Psoas muscle (tissue), 8 donors: ENCODE results near the gene ATRNL1. TPM values are rescaled to one million over a fixed set of nuclear protein-coding genes. Genes with fewer than 3 reads are reported as not detected.

Experiments
- ATAC-seq, 4 donors: fragments of 200-7000 bp; cut with Tn5 transposase; one replicate each; pipeline ENCODE4 v1.9.1; 2020; ENCODE audit warnings: moderate library complexity in 3 of 4, mild to moderate bottlenecking in 2 of 4
- DNase-seq, 2 donors: peaks; one replicate each; pipeline ENCODE4 v3.0.0-alpha.2; 2020
- H3K27ac ChIP-seq: fragments of 200-600 bp; one replicate; pipeline ENCODE4 v1.8.0; 2022
- H3K27me3 ChIP-seq, 3 donors: fragments of 200-600 bp in 1 of 3; one replicate each; pipeline versions ENCODE4 v1.6.1 to v1.8.0; 2013 to 2022; ENCODE audit warnings: low read length in 2 of 3, mild to moderate bottlenecking in 2 of 3, moderate library complexity in 1 of 3; ENCODE audit not compliant: insufficient read depth in 3 of 3
- H3K36me3 ChIP-seq, 2 donors: fragments of 200-600 bp in 1 of 2; one replicate each; pipeline versions ENCODE4 v1.6.1 to v1.8.0; 2013 to 2022; ENCODE audit warnings: low read depth in 1 of 2, mild to moderate bottlenecking in 1 of 2, moderate library complexity in 1 of 2; ENCODE audit not compliant: insufficient read depth in 1 of 2
- H3K4me1 ChIP-seq: fragments of 200-600 bp; one replicate; pipeline ENCODE4 v1.8.0; 2022
- H3K4me3 ChIP-seq: fragments of 200-600 bp; one replicate; pipeline ENCODE4 v1.8.0; 2022; ENCODE audit warnings: mild to moderate bottlenecking
- H3K9me3 ChIP-seq: fragments of 200-600 bp; one replicate; pipeline ENCODE4 v1.8.0; 2022
- CTCF ChIP-seq: fragments of 200-600 bp; IDR thresholded peaks from one replicate; pipeline ENCODE4 v1.8.0; 2022; ENCODE audit warnings: antibody characterized with exemption
- WGBS, 3 donors: extraction: QIAGEN DNeasy Blood & Tissue Kit; methylation state at CpG; one replicate each; pipeline versions ENCODE4 v1.1.6 to v1.1.7; 2013; 5-methylcytosine and 5-hydroxymethylcytosine counted together
- intact Hi-C, 2 donors: fragments of 100-400 bp; cut with DNase I; formaldehyde crosslinking; loops; one replicate each; pipeline versions ENCODE4 v1.11.0 to v1.14.2; 2022
- polyA plus RNA-seq, 3 donors: library from polyadenylated mRNA; stranded (reverse); fragments of 200-250 nt; gene quantifications; one replicate each; pipeline ENCODE4 v1.2.3, GENCODE V29; 2013
- total RNA-seq, 4 donors: library from RNA; stranded (reverse); fragmentation: NEBNext Ultra II Directional in 2 of 4; extraction: Animal tissue kit (Norgen Biotek cat#: 25700) in 2 of 4; gene quantifications; one replicate each; pipeline versions ENCODE4 v1.2.1 to v1.2.4, GENCODE V29; 2021 to 2023
- donor health status: healthy with polysubstance abuse.
- donor health status: DM: no; HTN: no; CAD: no; lungs with moderate emphysema.
- donor health status: Bipolar disorder and iron deficiency.
- donor health status: healthy.
- donor health status: DM: yes; HTN: yes; CAD: no.
- donor health status: DM: no; HTN: no; CAD: no.
- donor health status: DM: no; HTN: no; CAD: no.
- donor health status: DM: yes; HTN: yes; CAD: no.

Gene ATRNL1
- total and polyA plus RNA-seq, 7 donors, result 0.01 to 7.1 (median 2.2) TPM

- TF ChIP-seq CTCF, result no peak
- intact Hi-C loops, result no loop called here
- WGBS, 3 donors, result 69 to 74% (median 73%) methylated on average over 3 of the region's 3 CpGs
Measured at GRCh38 chr10:115659616-115660015, 566.5 kb downstream of the ATRNL1 start.

GRCh38 chr10:115660391-115660790 is 567.2 kb downstream of the ATRNL1 start:
- Histone ChIP-seq H3K9me3 (no peaks in the 10 kb centered on the region), H3K4me3 (no peak overlapping the region), H3K27me3 (no peaks in the 10 kb centered on the region), H3K36me3 (no peaks in the 10 kb centered on the region), H3K27ac (no peak overlapping the region), H3K4me1 (no peaks in the 10 kb centered on the region)
- no peak for ATAC-seq
- intact Hi-C loops, result no loop called here
- 84 to 97% (median 97%) methylated on average over 1 of the region's 1 CpG for WGBS, 3 donors
- DNase-seq, result no peak
- TF ChIP-seq CTCF, result no peak

More at GRCh38 chr10:115659616-115660015, 566.5 kb downstream of the ATRNL1 start:
- Histone ChIP-seq H3K36me3 (no peaks in the 10 kb centered on the region), H3K4me3 (no peak overlapping the region), H3K27me3 (no peaks in the 10 kb centered on the region), H3K27ac (no peak overlapping the region), H3K9me3 (no peaks in the 10 kb centered on the region), H3K4me1 (no peaks in the 10 kb centered on the region)
- ATAC-seq, result no peak
- DNase-seq, result no peak

GRCh38 chr10:115662422-115662821 is 569.3 kb downstream of the ATRNL1 start:
- intact Hi-C loops, result no loop called here

GRCh38 chr10:115665549-115665948 is 572.4 kb downstream of the ATRNL1 start:
- ATAC-seq, result no peak
- H3K4me3 ChIP-seq, result no peak overlapping the region
- no peak for TF ChIP-seq CTCF
- no peaks in the 10 kb centered on the region for H3K36me3 ChIP-seq
- no peaks in the 10 kb centered on the region for H3K4me1 ChIP-seq
- intact Hi-C loops, result no loop called here
- no peak for DNase-seq
- H3K9me3 ChIP-seq, result no peaks in the 10 kb centered on the region
- WGBS, 3 donors, result 73 to 84% (median 78%) methylated on average over 2 of the region's 2 CpGs
- H3K27ac ChIP-seq, result no peak overlapping the region
- H3K27me3 ChIP-seq, result no peaks in the 10 kb centered on the region

More at GRCh38 chr10:115662422-115662821, 569.3 kb downstream of the ATRNL1 start:
- Histone ChIP-seq H3K4me1 (no peaks in the 10 kb centered on the region), H3K9me3 (no peaks in the 10 kb centered on the region), H3K36me3 (no peaks in the 10 kb centered on the region), H3K27ac (no peak overlapping the region), H3K4me3 (no peak overlapping the region), H3K27me3 (no peaks in the 10 kb centered on the region)
- DNase-seq, result no peak
- no peak for TF ChIP-seq CTCF
- ATAC-seq, result no peak

- intact Hi-C loops, result no loop called here
- Histone ChIP-seq H3K27me3 (no peaks in the 10 kb centered on the region), H3K27ac (no peak overlapping the region)
Measured at GRCh38 chr10:115674496-115674895, 581.3 kb downstream of the ATRNL1 start.

More at GRCh38 chr10:115674496-115674895, 581.3 kb downstream of the ATRNL1 start:
- TF ChIP-seq CTCF, result no peak
- Histone ChIP-seq H3K9me3 (no peaks in the 10 kb centered on the region), H3K4me3 (no peak overlapping the region), H3K4me1 (no peaks in the 10 kb centered on the region), H3K36me3 (no peaks in the 10 kb centered on the region)
- DNase-seq (no peak), ATAC-seq (no peak)
- WGBS, 3 donors, result 44 to 55% (median 51%) methylated on average over 1 of the region's 1 CpG
